ENCODE data around the gene FAM20B. TPM values are rescaled to one million over a fixed set of nuclear protein-coding genes. Genes with fewer than 3 reads are reported as not detected.

FAM20B gene
- total and polyA plus RNA-seq, 9 donors: 19.0 to 62.0 (median 49.1) TPM

- no peaks in the 10 kb centered on the region for H3K4me1 ChIP-seq (ENCODE audit: insufficient read depth)
- H3K4me3 ChIP-seq: no peak overlapping the region
- intact Hi-C loops (cut with DNase I): no loop called here
- 93 to 96% (median 94%) methylated on average over 4 of the region's 4 CpGs for WGBS, 3 donors
- no peaks in the 10 kb centered on the region for H3K9me3 ChIP-seq
- no peak for DNase-seq
- H3K27me3 ChIP-seq: no peaks in the 10 kb centered on the region
- TF ChIP-seq POLR2A (IDR thresholded peaks at IDR 0.05): no peak
- no peak for TF ChIP-seq CTCF (IDR thresholded peaks at IDR 0.05)
- TF ChIP-seq EP300 (IDR thresholded peaks at IDR 0.05): no peak
- no peaks in the 10 kb centered on the region for H3K36me3 ChIP-seq
- no peak overlapping the region for H3K27ac ChIP-seq
Measured at GRCh38 chr1:179101566-179101965, 75.9 kb downstream of the FAM20B start.

- no peaks in the 10 kb centered on the region for H3K4me1 ChIP-seq (ENCODE audit: insufficient read depth)
- H3K9me3 ChIP-seq: no peaks in the 10 kb centered on the region
- no peak overlapping the region for H3K27ac ChIP-seq
- WGBS, 3 donors: 94 to 97% (median 95%) methylated on average over 1 of the region's 1 CpG
- no peak overlapping the region for H3K4me3 ChIP-seq
- DNase-seq: no peak
- TF ChIP-seq EP300 (IDR thresholded peaks at IDR 0.05): no peak
- no peak for TF ChIP-seq POLR2A (IDR thresholded peaks at IDR 0.05)
- TF ChIP-seq CTCF (IDR thresholded peaks at IDR 0.05): no peak
- H3K36me3 ChIP-seq: no peaks in the 10 kb centered on the region
- intact Hi-C loops (cut with DNase I): no loop called here
- H3K27me3 ChIP-seq: no peaks in the 10 kb centered on the region
Measured at GRCh38 chr1:179103999-179104398, 78.3 kb downstream of the FAM20B start.

GRCh38 chr1:179104611-179105250 lies 79.0 kb downstream of the FAM20B start:
- Histone ChIP-seq H3K4me3 (no peak overlapping the region), H3K36me3 (no peaks in the 10 kb centered on the region), H3K4me1 (ENCODE audit: insufficient read depth) (no peaks in the 10 kb centered on the region), H3K27ac (no peak overlapping the region), H3K9me3 (no peaks in the 10 kb centered on the region), H3K27me3 (no peaks in the 10 kb centered on the region)
- intact Hi-C loops (cut with DNase I): no loop called here
- TF ChIP-seq POLR2A (IDR thresholded peaks at IDR 0.05) (no peak), CTCF (IDR thresholded peaks at IDR 0.05) (no peak), EP300 (IDR thresholded peaks at IDR 0.05) (no peak)
- no peak for DNase-seq
- WGBS, 3 donors: 92 to 97% (median 96%) methylated on average over 3 of the region's 3 CpGs

- 74 to 80% (median 76%) methylated on average over 7 of the region's 7 CpGs for WGBS, 3 donors
- no peaks in the 10 kb centered on the region for H3K27me3 ChIP-seq
- no peaks in the 10 kb centered on the region for H3K4me1 ChIP-seq (ENCODE audit: insufficient read depth)
- H3K27ac ChIP-seq: no peak overlapping the region
- TF ChIP-seq CTCF (IDR thresholded peaks at IDR 0.05): no peak
- TF ChIP-seq EP300 (IDR thresholded peaks at IDR 0.05): no peak
- TF ChIP-seq POLR2A (IDR thresholded peaks at IDR 0.05): no peak
- no peaks in the 10 kb centered on the region for H3K9me3 ChIP-seq
- intact Hi-C loops (cut with DNase I): no loop called here
- DNase-seq: no peak
- H3K36me3 ChIP-seq: no peaks in the 10 kb centered on the region
- no peak overlapping the region for H3K4me3 ChIP-seq
Measured at GRCh38 chr1:179105393-179105792, 79.7 kb downstream of the FAM20B start.
